HG03342 (cell line): ENCODE data around the gene IFRD2.
A peak's percentile ranks its signal among the peaks of the same experiment; 100 is the strongest.

ENCODE experiments used
- ATAC-seq: cut with Tn5 transposase; IDR thresholded peaks from one replicate; pipeline ENCODE4 v1.9.1; 2021; ENCODE audit warnings: mild to moderate bottlenecking, moderate library complexity; ENCODE audit not compliant: unreplicated experiment

Gene IFRD2, protein sequence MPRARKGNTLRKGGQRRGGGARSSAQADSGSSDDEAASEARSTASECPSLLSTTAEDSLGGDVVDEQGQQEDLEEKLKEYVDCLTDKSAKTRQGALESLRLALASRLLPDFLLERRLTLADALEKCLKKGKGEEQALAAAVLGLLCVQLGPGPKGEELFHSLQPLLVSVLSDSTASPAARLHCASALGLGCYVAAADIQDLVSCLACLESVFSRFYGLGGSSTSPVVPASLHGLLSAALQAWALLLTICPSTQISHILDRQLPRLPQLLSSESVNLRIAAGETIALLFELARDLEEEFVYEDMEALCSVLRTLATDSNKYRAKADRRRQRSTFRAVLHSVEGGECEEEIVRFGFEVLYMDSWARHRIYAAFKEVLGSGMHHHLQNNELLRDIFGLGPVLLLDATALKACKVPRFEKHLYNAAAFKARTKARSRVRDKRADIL

DNA sequence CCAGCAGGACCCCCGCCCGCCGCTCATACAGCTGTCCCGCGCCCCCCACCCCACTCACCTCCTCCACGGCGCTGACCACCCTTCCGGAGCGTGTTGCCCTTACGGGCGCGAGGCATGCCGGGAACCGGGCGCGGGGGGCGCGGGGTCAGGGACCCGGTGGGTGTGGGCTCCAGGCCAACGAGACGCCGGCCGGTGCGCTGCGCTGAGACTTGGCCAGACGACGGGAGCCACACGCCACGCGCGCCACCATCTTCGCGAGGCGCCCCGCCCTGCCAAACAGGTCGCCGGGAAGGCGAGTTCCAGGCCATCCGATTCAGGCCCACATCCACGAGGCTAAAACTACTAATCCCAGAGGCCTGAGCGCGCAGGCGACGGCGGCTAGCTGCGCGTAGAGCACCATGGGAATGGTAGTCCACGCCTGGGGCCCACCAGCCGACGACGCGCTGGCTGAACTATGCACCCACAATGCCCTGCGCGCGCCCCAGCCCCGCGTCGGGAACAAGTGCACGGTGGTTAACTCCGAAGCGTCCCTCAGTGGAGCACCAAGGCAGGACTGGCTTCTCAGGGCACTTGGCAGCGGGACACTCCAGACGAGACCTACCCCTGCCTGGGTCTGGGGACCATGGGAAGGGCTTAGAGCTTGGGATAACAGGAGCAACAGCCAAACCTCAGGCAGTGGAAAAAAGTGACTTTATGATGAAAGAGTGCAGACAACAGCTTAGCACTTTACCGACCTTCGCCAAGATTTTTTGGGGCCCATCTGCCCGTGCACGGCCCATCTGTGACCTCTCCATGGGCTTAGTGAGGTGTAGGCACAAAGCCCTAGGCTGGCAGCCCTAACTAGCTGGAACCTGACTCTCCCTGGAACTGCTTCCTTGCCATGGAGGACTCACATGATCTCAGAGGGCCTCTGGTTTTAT lies at the start of gene IFRD2:
IFRD2 (minus strand) TSS at position 271 of the 920 bp plus-strand sequence; CDS start at position 116, 155 bp downstream.
- peak; percentile 96 for ATAC-seq

DNA sequence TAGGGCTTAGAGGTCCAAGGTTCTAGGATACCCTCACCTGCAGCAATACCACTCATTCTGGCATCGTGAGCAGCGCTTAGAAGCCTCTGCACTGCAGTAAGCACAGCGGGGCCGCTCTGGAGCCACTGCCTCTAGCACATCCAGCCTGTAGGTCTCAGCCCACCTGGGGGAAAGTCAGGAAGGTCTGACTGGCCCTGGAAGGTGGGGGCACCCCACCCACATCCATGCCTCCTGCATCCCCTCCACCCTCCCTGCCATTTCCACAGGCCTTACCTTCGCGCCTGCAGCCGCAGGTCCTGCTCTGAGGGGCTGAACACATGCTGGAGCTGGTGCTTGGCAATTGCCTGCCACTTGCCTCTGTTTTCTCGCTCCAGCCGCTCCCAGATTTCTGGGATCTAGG lies 49.3 kb upstream of the IFRD2 start:
- no peak for ATAC-seq

DNA sequence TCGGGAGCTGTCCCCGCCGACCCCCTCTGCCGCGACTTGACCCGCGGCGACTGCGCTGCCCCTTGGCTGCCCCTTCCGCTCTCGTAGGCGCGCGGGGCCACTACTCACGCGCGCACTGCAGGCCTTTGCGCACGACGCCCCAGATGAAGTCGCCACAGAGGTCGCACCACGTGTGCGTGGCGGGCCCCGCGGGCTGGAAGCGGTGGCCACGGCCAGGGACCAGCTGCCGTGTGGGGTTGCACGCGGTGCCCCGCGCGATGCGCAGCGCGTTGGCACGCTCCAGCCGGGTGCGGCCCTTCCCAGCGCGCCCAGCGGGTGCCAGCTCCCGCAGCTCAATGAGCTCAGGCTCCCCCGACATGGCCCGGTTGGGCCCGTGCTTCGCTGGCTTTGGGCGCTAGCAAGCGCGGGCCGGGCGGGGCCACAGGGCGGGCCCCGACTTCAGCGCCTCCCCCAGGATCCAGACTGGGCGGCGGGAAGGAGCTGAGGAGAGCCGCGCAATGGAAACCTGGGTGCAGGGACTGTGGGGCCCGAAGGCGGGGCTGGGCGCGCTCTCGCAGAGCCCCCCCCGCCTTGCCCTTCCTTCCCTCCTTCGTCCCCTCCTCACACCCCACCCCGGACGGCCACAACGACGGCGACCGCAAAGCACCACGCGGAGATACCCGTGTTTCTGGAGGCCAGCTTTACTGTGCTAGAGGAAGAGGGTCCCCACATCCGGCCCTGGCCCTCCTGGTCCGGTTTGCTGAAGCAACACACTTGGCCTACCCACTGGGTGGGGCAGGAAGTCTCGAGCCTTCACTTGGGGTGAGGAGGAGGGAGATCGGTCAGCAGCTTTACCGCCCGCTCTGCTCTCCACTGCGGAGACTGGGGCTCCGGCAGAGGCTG lies 48.5 kb upstream of the IFRD2 start, which contains the start of gene RASSF1:
RASSF1 (minus strand) TSS at position 389 of the 882 bp plus-strand sequence; CDS start at position 358, 31 bp downstream.
- ATAC-seq, result no peak

- no peak for ATAC-seq
These were observed 47.9 kb upstream of the IFRD2 start for GRCh38 chr3:50340147-50340447.

GRCh38 chr3:50339485-50340146 lies 47.4 kb upstream of the IFRD2 start:
- ATAC-seq, result no peak

DNA sequence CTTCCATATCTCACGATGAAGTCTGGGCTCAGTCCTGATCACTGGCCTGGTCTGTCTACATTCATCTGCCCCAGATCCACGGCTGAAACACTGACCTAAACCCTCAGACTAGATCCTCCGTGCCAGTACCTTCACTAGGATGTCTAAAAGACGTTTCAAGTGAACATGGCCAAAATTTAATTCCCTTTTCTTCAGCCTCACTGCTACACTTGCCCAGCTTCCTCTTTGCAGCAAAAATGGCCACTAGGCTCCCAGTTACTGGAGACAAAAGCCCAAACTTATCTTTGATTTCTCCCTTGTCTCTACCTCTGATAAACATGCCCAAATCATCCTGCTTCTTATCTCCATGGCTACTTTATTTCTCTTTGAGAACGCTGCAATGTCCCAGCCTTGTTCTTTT lies 46.7 kb upstream of the IFRD2 start:
- no peak for ATAC-seq

DNA sequence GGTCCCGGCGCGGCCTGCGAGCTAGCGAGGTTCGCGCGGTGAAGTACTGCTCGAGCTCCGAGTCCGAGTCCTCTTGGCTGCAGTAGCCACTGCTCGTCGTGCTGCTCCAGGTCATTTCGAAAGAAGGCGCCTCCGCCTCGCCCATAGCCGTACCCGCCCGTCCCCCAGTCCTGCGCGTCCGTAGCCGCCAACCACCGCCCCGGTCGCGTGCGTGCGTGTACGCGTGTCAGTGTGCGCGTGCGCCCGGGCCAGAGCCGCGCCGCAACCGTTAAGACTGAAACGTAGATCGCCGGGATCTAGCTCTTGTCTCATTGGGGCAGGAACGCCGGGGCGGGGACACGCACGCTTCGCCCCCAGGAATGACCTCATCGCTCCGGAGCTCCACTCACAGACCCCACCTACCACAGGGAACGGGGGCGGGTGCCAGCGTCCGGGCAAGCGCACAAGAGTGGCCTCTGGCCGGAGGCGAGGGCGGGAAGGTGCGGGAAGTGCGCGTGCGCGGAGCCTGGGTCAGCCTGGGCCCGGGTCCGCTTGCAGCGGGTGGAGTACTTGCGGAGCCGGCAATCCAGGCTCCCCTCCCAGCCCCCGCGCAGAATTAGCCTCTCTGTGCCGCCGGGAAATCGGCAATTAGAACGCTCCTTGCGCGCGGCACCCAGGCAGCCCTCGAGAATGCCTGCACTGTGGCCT lies 45.1 kb upstream of the IFRD2 start:
- peak; percentile 70 for ATAC-seq

DNA sequence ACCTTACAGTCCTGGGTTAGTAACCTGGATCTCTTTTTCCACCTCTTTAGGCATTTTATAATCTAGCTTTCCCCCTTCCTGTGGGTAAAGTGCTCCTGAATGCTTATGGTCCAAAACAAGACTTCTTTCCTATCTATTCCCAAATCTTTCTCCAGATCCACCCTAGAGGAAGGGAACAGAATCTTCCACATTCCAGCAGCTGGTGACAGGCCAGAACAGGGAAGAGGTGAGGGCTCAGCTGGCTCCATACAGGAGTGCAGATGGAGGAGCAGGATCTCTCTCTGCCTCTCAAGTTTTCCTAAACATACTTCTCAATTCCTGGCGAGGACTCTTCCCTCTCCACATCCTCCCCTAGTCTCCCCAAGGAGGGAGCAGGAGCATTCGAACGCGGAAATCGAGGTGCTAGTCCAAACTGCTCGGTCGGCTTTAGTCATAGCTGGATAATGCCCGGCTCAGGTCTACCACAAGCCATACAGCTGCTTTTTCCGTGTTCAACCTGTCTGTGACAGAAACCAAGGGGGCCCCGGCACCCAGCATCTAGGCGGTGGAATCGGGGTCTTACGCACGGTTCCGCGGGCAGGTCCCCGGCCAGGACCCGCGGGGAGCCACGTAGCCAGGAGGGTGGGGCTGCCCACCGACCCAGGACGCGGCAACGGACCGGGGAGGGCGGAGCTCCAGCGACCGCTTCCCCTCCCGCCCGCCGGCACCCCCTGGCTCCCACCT lies 44.4 kb upstream of the IFRD2 start:
- ATAC-seq, result peak; percentile 38

- no peak for ATAC-seq
These were observed 42.3 kb upstream of the IFRD2 start for GRCh38 chr3:50334339-50335075.

DNA sequence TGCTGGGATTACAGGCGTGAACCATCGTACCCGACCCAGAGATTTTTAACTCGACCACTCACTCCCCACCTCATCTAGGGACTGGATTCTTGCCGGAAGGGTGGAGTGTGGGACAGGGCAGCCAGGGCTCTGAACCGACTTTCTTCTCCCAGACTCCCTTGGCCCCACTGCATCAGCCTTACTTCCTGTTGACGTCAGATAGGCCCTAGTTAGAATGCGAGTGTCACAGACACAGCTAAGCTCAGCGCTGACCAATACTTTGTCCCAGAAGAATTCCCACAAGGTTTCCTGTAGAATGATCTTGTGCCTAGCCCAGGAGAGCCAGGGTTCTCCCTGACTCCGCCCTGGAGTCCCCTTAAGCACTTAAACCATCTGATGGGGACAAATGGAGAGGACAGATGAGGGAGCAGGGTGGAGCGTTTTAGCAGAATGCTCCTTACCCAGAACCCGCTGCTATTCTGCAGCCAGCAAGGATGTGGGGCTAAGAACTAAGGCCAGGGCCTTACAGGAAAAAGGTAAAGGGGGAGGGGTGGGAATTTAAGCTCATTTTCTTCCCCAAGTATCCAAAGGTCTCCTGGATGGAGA lies 41.6 kb upstream of the IFRD2 start:
- no peak for ATAC-seq

- ATAC-seq, result no peak
These were observed 39.2 kb upstream of the IFRD2 start for GRCh38 chr3:50331364-50331907.

DNA sequence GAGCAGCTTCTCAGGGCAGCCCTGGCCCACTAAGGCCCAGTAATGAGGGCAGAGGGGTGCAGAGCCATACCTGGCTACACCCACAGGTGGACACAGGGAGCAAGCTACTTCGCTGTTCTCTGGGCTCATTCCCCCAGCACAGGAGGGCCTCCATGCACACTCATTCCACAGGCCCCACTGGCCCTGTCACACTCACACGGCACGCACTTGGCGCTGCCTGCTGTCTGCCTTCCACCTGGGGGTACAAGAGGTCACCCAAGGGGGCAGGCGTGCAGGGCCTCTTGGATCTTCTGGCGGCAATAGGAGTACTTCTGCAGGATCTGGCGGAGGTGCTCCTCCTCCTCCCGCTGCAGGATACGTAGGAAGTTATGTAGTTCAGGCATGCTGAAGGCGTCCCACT lies 38.1 kb upstream of the IFRD2 start:
- no peak for ATAC-seq

GRCh38 chr3:50327943-50328691 lies 35.9 kb upstream of the IFRD2 start, which contains the start of gene TUSC2:
Gene TUSC2, minus strand, starts transcription at chr3:50328223. Its CDS starts 124 bp downstream, at chr3:50328099.
- ATAC-seq, result peak; percentile 90

GRCh38 chr3:50327129-50327528 lies 34.9 kb upstream of the IFRD2 start:
- ATAC-seq, result no peak

DNA sequence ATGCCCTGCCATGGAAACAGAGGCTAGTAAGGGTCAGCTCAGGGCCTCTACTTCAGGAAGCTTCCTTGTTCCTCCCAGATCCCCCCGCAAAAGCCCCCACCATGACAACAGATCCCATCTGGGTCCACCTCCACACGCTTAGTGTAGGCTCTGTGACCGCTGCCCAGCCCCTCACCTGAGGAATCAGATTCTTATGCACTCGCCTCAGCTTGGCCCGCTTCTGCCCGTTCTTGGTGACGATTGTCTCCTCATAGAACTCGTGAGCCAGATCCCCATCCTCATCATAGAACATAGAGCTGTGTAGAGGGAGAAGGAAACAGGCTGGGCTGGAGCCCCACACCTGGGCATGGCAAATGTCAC lies 33.9 kb upstream of the IFRD2 start:
- no peak for ATAC-seq

DNA sequence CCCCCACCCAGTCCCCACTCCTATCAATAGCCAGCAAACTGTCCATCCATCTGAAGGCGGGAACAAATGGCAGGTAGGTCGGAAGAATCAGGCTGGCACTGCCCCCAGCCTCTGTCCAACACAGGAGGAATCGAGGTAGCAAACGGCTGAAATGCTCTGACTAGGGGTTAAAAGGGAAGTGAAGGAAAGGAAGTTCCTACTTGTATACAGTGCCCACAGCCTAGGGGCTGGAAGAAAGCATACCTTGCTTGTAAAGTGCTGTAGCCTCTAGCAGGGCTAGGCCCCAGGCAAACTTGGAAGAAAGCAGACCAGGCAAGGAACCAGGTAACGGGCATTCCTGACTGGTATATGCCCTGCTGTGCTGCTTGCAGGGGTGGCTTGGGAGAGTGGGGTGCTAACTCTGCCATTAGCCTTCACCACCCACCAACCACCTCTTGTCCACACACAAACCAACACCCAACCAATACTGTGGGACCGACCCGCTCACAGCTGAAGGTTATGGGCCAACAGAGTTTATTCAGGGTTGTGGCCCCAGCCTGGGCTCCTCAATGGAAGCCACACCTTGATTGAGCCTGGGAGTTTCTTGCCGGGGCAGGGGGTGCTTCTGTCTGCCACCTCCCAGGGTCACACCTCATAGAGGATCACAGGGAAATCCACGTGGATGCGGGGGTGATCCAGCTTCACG lies 33.4 kb upstream of the IFRD2 start:
- no peak for ATAC-seq
